ENCODE measurements around the gene CYTH4.

- TF ChIP-seq SMC3 (IDR thresholded peaks at IDR 0.05; ENCODE audit: low read length) (no peak), ZNF263 (CRISPR knock-in tag; IDR thresholded peaks at IDR 0.05) (no peak), PTBP1 (IDR thresholded peaks at IDR 0.05; ENCODE audit: low read depth, low read length, poor library complexity, severe bottlenecking) (no peak), CTCF (CRISPR knock-in tag; IDR thresholded peaks at IDR 0.05) (no peak), ZBTB40 (IDR thresholded peaks at IDR 0.05) (no peak), ZBTB40 (CRISPR knock-in tag; IDR thresholded peaks at IDR 0.05) (no peak), MTA1 (CRISPR knock-in tag; IDR thresholded peaks at IDR 0.05; ENCODE audit: borderline replicate concordance) (no peak), CEBPG (CRISPR knock-in tag; IDR thresholded peaks at IDR 0.05) (no peak), ZNF335 (CRISPR knock-in tag; IDR thresholded peaks at IDR 0.05) (no peak), YEATS4 (CRISPR knock-in tag; IDR thresholded peaks at IDR 0.05; ENCODE audit: borderline replicate concordance) (no peak), ZBTB37 (CRISPR knock-in tag; IDR thresholded peaks at IDR 0.05) (no peak), ZNF770 (CRISPR knock-in tag; IDR thresholded peaks at IDR 0.05) (no peak), POLR2A (IDR thresholded peaks at IDR 0.05; ENCODE audit: insufficient read depth in 1 of 2, low read depth in 2 of 2, low read length in 2 of 2) (no peak), BCL6 (CRISPR knock-in tag; IDR thresholded peaks at IDR 0.05) (no peak), HINFP (CRISPR knock-in tag; IDR thresholded peaks at IDR 0.05; ENCODE audit: low read depth) (no peak)
Observed at GRCh38 chr22:37248251-37248650, 34.1 kb upstream of the CYTH4 start.
